Cardiac muscle cell (in vitro differentiated cells and primary cell): Measurements from ENCODE around the gene EIF4B. TPM values are rescaled to one million over a fixed set of nuclear protein-coding genes. Genes with fewer than 3 reads are reported as not detected.
A peak's percentile ranks its signal among the peaks of the same experiment; 100 is the strongest.

Source experiments
- DNase-seq, 2 donors: peaks; one replicate each; pipeline versions ENCODE4 v3.0.0 to v3.0.0-alpha.2; 2010 to 2017; ENCODE audit warnings: low read depth in 1 of 2, low spot score in 1 of 2
- H3K27ac ChIP-seq: fragments of 200-600 bp; sonication (generic); 2 replicates; pipeline ENCODE4 v1.5.1; 2016
- H3K27me3 ChIP-seq: fragments of 200-600 bp; sonication (generic); 2 replicates; pipeline ENCODE4 v1.6.0; 2016; ENCODE audit warnings: control low read depth
- H3K36me3 ChIP-seq: fragments of 200-600 bp; sonication (generic); 2 replicates; pipeline ENCODE4 v1.5.1; 2016; ENCODE audit warnings: control low read depth
- H3K4me1 ChIP-seq: fragments of 200-600 bp; sonication (generic); 2 replicates; pipeline ENCODE4 v1.8.1; 2017; ENCODE audit warnings: low read depth, mild to moderate bottlenecking, mixed run types
- H3K4me3 ChIP-seq: fragments of 200-600 bp; sonication (generic); 2 replicates; pipeline ENCODE4 v1.5.1; 2016; ENCODE audit warnings: mild to moderate bottlenecking
- H3K9me3 ChIP-seq: fragments of 200-600 bp; sonication (generic); 2 replicates; pipeline ENCODE4 v1.5.1; 2017; ENCODE audit warnings: low read depth, mild to moderate bottlenecking, control low read depth
- CTCF ChIP-seq: IDR thresholded peaks from 2 replicates; pipeline ENCODE4 v1.5.1; 2012; ENCODE audit warnings: low read depth, mild to moderate bottlenecking, low read length
- polyA plus RNA-seq: library from polyadenylated mRNA; unstranded; fragments of >200 nt; fragmentation: Nextera tagmentation; extraction: Ambion mirVana; gene quantifications from 2 replicates; pipeline ENCODE4 v1.2.1, GENCODE V29; 2016
- total RNA-seq: library from RNA; depleted of rRNA; stranded (reverse); fragments of >200 nt; gene quantifications from 2 replicates; pipeline ENCODE4 v1.2.3, GENCODE V29; 2016

EIF4B gene
- total and polyA plus RNA-seq, 2 experiments from 2014 or later = 50.0 to 722 TPM

GRCh38 chr12:53049571-53050318 is 43.5 kb downstream of the EIF4B start, which contains the start of gene TNS2:
Gene TNS2, plus strand, starts transcription at chr12:53050065. Its CDS starts 121 bp downstream, at chr12:53050186.
- H3K36me3 ChIP-seq = no peaks in the 10 kb centered on the region
- peak; percentile 35 to 86 for DNase-seq
- peak within 1 kb of the TSS; percentile 97 for H3K27ac ChIP-seq
- H3K9me3 ChIP-seq = no peaks in the 10 kb centered on the region
- no peak for TF ChIP-seq CTCF
- H3K4me3 ChIP-seq = no peak within 1 kb of the TSS
- no peaks in the 10 kb centered on the region for H3K27me3 ChIP-seq
- peaks cover 32% of the 10 kb centered on the region for H3K4me1 ChIP-seq

- H3K9me3 ChIP-seq = no peaks in the 10 kb centered on the region
- H3K27me3 ChIP-seq = no peaks in the 10 kb centered on the region
- H3K27ac ChIP-seq = no peak overlapping the region
- no peak for TF ChIP-seq CTCF
- peaks cover 32% of the 10 kb centered on the region for H3K4me1 ChIP-seq
- H3K36me3 ChIP-seq = no peaks in the 10 kb centered on the region
- no peak overlapping the region for H3K4me3 ChIP-seq
- DNase-seq = no peak
Observed at GRCh38 chr12:53050426-53051057, 44.3 kb downstream of the EIF4B start.

GRCh38 chr12:53051058-53051880 is 45.0 kb downstream of the EIF4B start:
- Histone ChIP-seq H3K4me1 (peaks cover 32% of the 10 kb centered on the region), H3K27ac (no peak overlapping the region), H3K27me3 (no peaks in the 10 kb centered on the region), H3K9me3 (no peaks in the 10 kb centered on the region), H3K36me3 (no peaks in the 10 kb centered on the region), H3K4me3 (no peak overlapping the region)
- peak; percentile 13 for TF ChIP-seq CTCF
- DNase-seq = peak in 1 of 2 donors; percentile 77

GRCh38 chr12:53051881-53052412 is 45.7 kb downstream of the EIF4B start:
- no peaks in the 10 kb centered on the region for H3K36me3 ChIP-seq
- peak in 1 of 2 donors; percentile 4 for DNase-seq
- no peaks in the 10 kb centered on the region for H3K9me3 ChIP-seq
- H3K4me3 ChIP-seq = no peak overlapping the region
- no peak overlapping the region for H3K27ac ChIP-seq
- H3K27me3 ChIP-seq = no peaks in the 10 kb centered on the region
- TF ChIP-seq CTCF = no peak
- peaks cover 32% of the 10 kb centered on the region for H3K4me1 ChIP-seq
